ENCODE data around the gene OR1J1. TPM values are rescaled to one million over a fixed set of nuclear protein-coding genes. Genes with fewer than 3 reads are reported as not detected.

The OR1J1 gene
- total RNA-seq, 1 experiment from 2014 or later = not detected

- DNase-seq (ENCODE audit: low spot score) = no peak
These were observed 32.5 kb downstream of the OR1J1 start for GRCh38 chr9:122445155-122445749.

- no peak for DNase-seq (ENCODE audit: low spot score)
These were observed 33.5 kb downstream of the OR1J1 start for GRCh38 chr9:122444041-122444733.

- DNase-seq (ENCODE audit: low spot score) = no peak
These were observed 35.2 kb downstream of the OR1J1 start for GRCh38 chr9:122442568-122442967.

Other genes with a start within 250 kb of the OR1J1 start
- gene LHX6, start 249.0 kb downstream of the OR1J1 start, total RNA-seq (2014; rRNA removed; shearing (Covaris generic)) = 2.2 and 2.5 TPM in 2 replicates
- 12.1 and 15.2 TPM in 2 replicates for gene RBM18, start 213.1 kb downstream of the OR1J1 start, total RNA-seq (2014; rRNA removed; shearing (Covaris generic))
- 102 and 120 TPM in 2 replicates for gene MRRF, start 213.0 kb downstream of the OR1J1 start, total RNA-seq (2014; rRNA removed; shearing (Covaris generic))
- gene PTGS1, start 106.9 kb downstream of the OR1J1 start, total RNA-seq (2014; rRNA removed; shearing (Covaris generic)) = 0.29 TPM in 1 of 2 replicates, not detected in the other
- gene OR1J2, start 32.9 kb upstream of the OR1J1 start, total RNA-seq (2014; rRNA removed; shearing (Covaris generic)) = not detected in 2 replicates
- not detected in 2 replicates for gene OR1J4, start 41.2 kb upstream of the OR1J1 start, total RNA-seq (2014; rRNA removed; shearing (Covaris generic))
- gene OR1N1, start 49.4 kb upstream of the OR1J1 start, total RNA-seq (2014; rRNA removed; shearing (Covaris generic)) = not detected in 2 replicates
- gene OR1N2, start 75.2 kb upstream of the OR1J1 start, total RNA-seq (2014; rRNA removed; shearing (Covaris generic)) = not detected in 2 replicates
- gene OR1L8, start 105.5 kb upstream of the OR1J1 start, total RNA-seq (2014; rRNA removed; shearing (Covaris generic)) = not detected in 2 replicates
- gene OR1Q1, start 136.8 kb upstream of the OR1J1 start, total RNA-seq (2014; rRNA removed; shearing (Covaris generic)) = not detected in 2 replicates
- not detected in 2 replicates for gene OR1B1, start 179.7 kb upstream of the OR1J1 start, total RNA-seq (2014; rRNA removed; shearing (Covaris generic))
- gene OR1L1, start 183.8 kb upstream of the OR1J1 start, total RNA-seq (2014; rRNA removed; shearing (Covaris generic)) = not detected in 2 replicates
- gene OR1L3, start 197.2 kb upstream of the OR1J1 start, total RNA-seq (2014; rRNA removed; shearing (Covaris generic)) = not detected in 2 replicates
- not detected in 2 replicates for gene OR1L4, start 246.1 kb upstream of the OR1J1 start, total RNA-seq (2014; rRNA removed; shearing (Covaris generic))

Data from A172 (cell line).